NCI-H2196 (cell line): ENCODE results near the gene LILRB5.
"Not testable (repeated sequence)": the region's sequence is repeated elsewhere in the genome, so short reads cannot be mapped to it uniquely, and the experiment has no call there.

ENCODE experiments used
- DNase-seq: peaks from one replicate; lab custom pipeline; 2025; ENCODE audit not compliant: unreplicated experiment; lab: John Stamatoyannopoulos, UW

Gene LILRB5

GRCh38 chr19:54257116-54257480 lies at the start of gene LILRB5:
TSS of gene LILRB5 (minus strand) at chr19:54257273. CDS start at chr19:54257193, 80 bp downstream.
- no peak for DNase-seq

DNA sequence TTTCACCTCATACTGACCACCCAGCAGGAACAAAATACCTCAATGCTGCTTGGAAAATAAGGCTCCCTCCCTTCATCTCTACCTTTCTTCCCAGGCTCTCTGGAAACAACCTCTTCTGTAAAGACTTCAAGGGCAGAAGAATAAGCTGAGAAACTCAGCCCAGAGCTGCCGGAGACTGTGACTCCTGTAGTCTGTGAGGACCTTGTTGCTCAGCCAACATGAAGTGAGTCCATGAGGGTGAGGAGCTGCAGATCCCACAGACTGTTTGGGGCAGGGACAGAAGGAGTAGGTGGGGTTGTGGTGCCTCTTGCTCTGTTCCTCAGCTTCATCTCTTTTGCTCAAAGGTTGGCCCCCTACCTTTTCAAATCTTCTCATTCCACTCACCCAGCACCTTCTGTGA lies 48.1 kb upstream of the LILRB5 start:
- no peak for DNase-seq

DNA sequence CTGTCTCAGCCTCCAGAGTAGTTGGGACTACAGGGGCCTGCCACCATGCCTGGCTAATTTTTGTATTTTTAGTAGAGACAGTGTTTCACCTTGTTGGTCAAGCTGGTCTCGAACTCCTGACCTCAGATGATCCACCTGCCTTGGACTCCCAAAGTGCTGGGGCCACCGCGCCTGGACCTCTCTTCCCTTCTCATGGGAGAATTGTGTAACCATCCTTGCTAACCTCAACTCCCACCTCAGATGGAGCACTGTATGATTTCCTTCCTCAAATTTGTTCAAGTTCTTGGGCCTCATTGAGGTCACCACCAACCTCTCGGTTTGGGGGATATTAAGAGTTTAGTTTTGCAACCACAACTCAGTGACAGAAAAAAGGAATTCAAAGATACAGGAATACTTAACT lies 45.2 kb upstream of the LILRB5 start:
- no peak for DNase-seq

DNA sequence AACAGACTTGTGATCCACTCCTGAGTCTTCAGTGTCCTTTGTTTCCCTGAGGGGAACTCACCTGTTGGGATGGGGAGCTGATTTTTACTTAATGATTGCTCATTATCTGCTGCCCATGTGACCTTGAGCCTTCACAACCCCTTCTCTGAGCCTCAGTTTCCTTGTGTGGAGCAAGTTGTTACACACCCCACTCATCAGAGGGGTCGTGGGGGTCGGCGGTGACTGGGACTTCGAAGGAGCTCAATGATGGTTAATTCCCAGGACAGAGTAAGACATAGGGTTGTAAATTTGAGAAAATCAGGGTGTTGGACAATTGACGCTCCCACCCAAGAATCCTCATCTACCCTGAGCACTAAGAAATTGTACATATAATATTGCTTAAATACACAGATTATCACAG lies 42.4 kb upstream of the LILRB5 start:
- DNase-seq = no peak

DNA sequence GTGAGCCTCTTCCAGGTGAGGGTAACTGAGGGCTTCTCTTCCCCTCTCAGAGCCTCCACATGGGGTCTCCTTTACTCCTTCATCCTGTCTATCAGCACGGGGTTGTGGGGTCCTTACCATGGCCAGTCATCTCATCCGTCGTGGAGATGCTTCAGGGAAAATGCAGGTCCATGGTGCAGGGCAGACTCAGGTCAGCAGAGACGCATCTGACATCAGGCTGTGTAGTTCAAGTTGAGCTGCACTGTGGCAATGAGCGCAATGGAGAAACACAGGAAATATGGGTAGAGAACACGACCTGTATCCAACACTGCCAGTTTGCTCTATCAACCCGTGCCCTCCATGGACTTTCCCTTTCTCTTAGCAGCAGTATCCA lies 42.0 kb upstream of the LILRB5 start:
- DNase-seq = no peak

DNA sequence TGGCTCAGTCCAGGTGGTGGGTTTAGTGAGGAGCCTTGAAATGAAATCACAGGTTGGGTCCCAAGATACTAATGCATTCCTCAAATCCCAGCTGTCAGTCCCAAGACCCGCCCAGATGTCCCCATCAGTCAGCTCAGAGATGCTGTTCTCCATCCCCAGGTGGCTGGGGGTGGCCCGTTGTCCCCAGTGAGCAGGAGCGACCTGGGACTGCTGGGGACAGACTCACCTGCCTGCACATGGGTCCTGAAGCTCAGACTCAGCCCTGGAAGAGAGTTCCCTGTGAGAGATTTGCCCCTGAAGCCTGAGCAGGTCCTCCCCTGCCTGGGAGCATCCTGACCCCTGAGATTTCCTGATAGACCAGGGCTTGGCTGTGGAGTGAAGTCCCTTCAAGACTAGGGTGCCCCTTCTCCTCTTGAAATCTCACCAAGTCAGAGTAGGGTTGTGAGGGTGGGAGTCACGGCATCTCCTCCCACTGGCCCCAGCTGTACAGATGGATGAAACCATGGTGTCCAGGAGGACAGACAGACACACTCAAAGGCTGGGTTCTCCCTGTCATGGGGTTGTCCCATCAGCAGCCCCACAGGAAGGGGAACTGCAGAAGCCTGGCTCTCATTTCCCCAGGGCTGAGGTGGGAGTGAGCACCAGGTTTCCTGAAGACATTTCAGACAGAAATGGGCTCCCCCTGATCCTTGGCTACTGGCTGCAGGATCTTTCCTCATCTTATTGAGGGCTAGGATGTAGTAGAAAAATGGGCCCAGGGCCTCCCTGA lies 41.5 kb upstream of the LILRB5 start:
- no peak for DNase-seq

DNA sequence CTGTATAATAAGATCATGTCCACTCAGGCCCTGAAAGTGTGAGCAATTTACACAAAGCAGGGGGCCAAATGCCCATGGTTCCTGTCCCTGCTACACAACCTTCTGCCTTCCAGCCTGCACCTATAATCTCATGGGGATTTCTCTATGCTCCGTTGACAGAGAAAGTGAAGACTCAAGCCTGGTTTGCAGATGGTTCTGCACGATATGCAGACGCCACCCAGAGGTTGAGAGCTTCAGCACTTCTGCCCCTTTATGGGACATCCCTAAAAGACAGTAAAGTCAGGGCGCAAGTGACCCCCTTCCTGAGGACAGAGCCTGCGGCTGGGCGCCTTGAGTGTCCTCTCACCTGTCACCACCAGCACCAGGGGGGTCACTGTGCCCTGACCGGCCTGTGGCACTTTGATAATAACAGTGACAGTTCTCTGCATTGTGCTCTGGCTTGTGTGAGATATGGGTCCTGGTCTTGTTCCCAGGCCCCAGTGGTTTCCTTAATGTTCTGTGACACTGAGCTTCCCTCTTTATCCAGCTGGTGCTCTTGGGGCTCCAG lies 40.8 kb upstream of the LILRB5 start:
- no peak for DNase-seq

DNA sequence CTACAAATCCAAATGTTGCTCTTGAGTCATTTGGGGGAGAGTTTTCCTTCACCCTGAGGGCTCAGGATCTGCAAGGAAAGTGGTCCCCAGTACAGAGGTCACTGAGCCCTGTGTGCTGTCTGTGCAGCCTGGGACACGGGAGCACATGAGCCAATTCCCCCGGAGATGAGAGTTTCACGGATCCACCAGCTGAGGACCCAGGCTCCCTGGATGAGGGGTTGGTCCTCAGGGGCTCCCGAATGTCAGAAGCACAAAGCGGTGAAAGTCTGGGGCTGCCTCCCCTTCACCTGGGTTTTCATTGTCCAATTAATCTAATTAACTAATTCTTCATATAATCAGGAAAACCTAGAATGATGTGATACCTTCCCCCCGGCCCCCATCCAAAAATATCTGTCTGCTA lies 37.5 kb upstream of the LILRB5 start:
- no peak for DNase-seq

- DNase-seq = not testable (repeated sequence)
Measured at GRCh38 chr19:54289160-54289559, 32.1 kb upstream of the LILRB5 start.

DNA sequence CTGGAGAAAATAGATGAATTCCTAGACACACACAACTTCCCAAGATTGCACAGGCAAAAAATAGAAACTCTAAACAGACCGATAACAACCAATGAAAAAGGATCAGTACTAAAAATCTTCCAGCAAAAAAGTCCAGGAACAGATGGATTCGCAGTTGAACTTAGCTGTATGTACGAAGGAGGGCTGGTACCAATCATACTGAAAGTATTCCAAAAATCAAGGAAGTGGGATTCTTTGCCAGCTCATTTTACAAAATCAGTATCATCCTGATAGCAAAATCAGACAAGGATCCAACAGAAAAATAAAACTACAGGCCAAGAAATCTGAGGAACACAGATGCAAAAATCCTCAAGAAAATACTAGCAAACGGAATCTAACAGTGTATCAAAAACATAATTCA lies 30.4 kb upstream of the LILRB5 start:
- DNase-seq = no peak

DNA sequence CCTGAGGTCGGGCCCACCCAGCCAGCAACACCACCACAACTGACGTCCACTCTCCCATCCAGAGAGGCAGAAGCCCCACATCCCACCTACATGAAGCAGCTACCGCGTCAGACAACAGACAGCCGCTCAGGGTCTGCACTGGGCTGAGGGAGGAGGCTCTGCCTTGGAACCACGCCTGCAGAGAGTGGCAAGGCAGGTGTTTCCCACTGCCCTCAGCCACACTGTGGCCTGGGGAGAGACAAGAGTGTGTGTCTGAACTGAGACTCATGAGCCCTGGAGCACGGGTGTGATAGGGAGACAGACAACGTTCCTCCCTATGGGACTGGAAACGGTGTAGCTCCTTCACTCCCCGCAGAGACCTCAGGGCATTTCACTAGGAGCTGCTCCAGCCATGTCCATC lies 29.2 kb upstream of the LILRB5 start:
- not testable (repeated sequence) for DNase-seq

DNA sequence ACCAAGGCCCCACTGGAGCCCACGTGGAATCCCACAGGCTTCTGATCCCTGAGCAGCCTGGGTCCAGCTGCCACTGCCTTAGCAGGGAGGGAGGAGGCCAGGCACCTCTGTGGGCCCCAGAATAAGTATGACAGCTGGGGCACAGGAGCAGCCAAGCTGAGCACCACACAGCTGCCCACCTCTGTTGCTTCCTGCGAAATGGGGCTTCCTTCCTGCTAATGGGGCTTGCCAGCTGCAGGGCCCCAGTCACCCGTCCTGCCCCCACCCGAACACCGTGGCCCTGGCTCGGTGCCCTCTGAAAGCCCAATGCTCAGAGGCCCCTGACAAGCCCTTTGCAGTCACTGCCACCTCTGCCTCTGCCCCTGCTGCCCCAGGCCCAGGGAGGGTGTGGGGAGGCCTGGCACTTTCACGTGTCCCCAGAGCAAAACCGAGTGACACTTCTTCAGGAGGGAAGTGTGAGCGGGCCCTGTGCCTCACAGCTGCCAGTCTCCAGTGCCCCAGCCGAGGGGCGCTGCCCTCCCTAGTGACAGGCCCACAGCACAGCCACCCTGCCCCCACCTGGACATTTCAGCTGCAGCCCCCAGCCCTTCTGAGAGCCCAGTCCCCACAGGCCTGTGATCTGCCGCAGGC lies 28.5 kb upstream of the LILRB5 start:
- DNase-seq = not testable (repeated sequence)

DNA sequence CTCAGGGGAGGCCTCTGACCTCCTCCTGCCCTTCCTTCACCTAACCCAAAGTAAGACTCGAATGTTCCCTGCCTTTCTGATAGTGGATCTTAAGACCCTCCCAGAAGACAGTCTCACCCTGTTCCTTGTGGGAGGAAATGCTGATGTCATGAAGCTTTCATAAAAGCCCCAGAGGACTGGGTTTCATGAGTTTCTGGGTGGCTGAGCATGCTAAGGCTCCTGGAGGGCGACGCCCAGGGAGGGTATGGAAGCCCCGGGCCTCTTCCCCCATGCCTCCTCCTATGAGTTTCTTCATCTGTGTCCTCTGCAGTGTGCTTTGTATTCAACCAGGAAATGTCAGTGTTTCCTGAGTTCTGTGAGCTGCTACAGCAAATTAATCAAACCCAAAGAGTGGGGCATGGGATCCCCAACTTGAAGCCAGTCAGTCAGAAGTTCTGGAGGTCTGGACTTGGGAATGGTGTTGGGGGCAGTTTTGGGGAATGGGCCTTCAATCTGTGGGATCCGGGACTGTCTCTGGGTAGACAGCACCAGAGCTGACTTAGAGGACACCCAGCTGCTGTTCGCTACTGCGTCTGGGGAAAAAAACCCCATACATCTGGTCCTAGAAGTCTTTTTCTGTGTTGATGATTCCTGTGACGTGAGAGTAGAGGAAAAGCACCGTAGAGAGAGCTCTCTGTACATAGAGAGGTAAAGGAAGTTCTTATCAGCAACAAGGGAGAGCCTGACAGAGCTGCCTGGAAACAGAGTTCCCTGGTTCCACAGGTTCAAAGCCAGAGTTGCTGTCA lies 25.8 kb upstream of the LILRB5 start:
- DNase-seq = no peak

DNA sequence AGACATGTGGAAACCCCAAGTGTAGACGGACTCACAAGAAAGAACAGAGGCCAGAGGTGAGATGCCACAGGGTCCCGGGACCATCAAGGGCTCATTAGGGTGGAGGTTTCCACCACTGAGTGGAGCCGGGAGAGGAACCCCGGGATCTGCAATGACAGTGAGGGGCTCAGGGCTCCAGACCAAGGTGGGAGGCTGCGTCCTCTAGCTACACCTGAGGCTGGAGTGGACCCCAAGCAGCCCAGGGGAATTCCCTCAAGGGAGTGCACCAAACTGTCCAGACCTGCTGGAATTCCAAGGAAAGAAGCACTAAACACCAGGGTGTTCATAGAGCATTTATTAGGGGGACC lies 24.6 kb upstream of the LILRB5 start:
- not testable (repeated sequence) for DNase-seq

GRCh38 chr19:54281007-54281728 lies 24.1 kb upstream of the LILRB5 start, which contains the start of gene LILRB2:
TSS of gene LILRB2 (minus strand) at chr19:54281110. CDS start at chr19:54280496, 614 bp downstream.
- DNase-seq = no peak

DNA sequence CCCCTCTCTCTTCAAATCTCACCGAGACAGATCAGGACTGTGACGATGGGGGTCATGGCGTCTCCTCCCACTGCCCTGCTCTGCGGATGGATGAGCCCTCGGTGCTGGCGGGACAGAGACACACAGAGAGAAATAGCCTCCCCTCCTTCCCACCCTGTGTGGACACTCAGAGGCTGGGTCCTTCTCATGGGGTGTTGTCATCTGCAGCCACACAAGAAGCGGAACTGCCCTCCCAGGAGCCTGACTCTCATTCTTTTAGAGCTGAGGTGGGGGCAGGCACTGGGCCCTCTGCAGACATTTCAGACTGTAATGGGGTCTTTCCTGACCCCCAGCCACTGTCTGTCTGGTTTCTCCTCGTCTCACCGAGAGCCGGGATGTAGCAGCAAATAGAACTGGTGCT lies 23.4 kb upstream of the LILRB5 start:
- DNase-seq = not testable (repeated sequence)

GRCh38 chr19:54280025-54280424 lies 23.0 kb upstream of the LILRB5 start:
- not testable (repeated sequence) for DNase-seq

DNA sequence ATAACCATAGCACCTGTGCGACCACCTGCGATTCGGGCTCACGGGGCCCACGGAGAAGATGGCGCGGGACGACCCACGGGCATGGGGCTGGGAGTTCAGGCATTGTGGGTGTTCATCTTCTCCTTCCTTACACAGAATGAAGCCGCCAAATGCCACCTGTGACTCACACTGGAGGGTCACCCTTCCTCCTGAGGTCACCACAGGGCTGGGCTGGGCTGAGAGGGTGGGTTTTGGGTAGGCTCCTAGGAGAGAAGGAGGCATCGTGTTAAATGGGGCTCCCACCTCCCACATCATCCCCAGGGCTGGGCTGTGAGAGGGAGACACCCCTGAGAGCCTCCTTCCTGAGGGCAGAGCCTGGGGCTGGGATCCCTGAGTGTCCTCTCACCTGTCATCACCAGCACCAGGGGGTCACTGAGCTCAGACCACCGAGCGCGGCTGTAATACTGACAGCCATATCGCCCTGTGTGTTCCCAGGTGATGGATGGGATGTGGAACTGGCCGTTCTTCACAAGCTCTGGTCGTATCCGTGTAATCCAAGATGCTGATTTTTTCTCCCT lies 22.4 kb upstream of the LILRB5 start:
- no peak for DNase-seq

GRCh38 chr19:54278571-54279195 lies 21.6 kb upstream of the LILRB5 start:
- DNase-seq = not testable (repeated sequence)

GRCh38 chr19:54278056-54278455 lies 21.0 kb upstream of the LILRB5 start:
- DNase-seq = not testable (repeated sequence)
